Activated CD4-positive, alpha-beta T cell treated with anti-CD3 and anti-CD28 coated beads, Interleukin-2, amount 50 U/mL, for 24 hours (primary cell): ENCODE results near the gene GDF9.
A peak's percentile ranks its signal among the peaks of the same experiment; 100 is the strongest.

Experiments used
- DNase-seq, 2 donors: peaks; one replicate each; pipeline ENCODE4 v3.0.0-alpha.2; 2020; ENCODE audit warnings: low read depth in 1 of 2, low spot score in 1 of 2

Gene GDF9

GRCh38 chr5:132821350-132821749, 44.9 kb downstream of the GDF9 start:
- no peak for DNase-seq

GRCh38 chr5:132820162-132820754, 46.0 kb downstream of the GDF9 start:
- peak; percentile 83 to 85 for DNase-seq

GRCh38 chr5:132819468-132819867, 46.8 kb downstream of the GDF9 start:
- DNase-seq: no peak

- no peak for DNase-seq
These were observed 49.3 kb downstream of the GDF9 start for GRCh38 chr5:132817011-132817410.

GRCh38 chr5:132816554-132816953, 49.7 kb downstream of the GDF9 start:
- DNase-seq: no peak

GRCh38 chr5:132816083-132816482, 50.2 kb downstream of the GDF9 start:
- no peak for DNase-seq

- no peak for DNase-seq
These were observed 50.8 kb downstream of the GDF9 start for GRCh38 chr5:132815454-132815853.

GRCh38 chr5:132814503-132815294, 51.6 kb downstream of the GDF9 start:
- DNase-seq: no peak

GRCh38 chr5:132813599-132814502, 52.4 kb downstream of the GDF9 start:
- no peak for DNase-seq

- no peak for DNase-seq
These were observed 53.3 kb downstream of the GDF9 start, which contains the start of gene SOWAHA for GRCh38 chr5:132812781-132813598. Gene SOWAHA (plus strand): TSS chr5:132813302. CDS start chr5:132813622, 320 bp downstream.

- DNase-seq: no peak
These were observed 54.0 kb downstream of the GDF9 start for GRCh38 chr5:132812123-132812765.
